ENCODE results near the gene SERGEF. TPM values are rescaled to one million over a fixed set of nuclear protein-coding genes. Genes with fewer than 3 reads are reported as not detected.

SERGEF gene
- total RNA-seq, 1 experiment from 2014 or later: 31.4 TPM

- no peak overlapping the region for H4K91ac ChIP-seq (ENCODE audit: insufficient read length, low read depth, low read length)
These were observed 238.4 kb downstream of the SERGEF start for GRCh38 chr11:17774232-17775034.

More at GRCh38 chr11:17774232-17775034, 238.4 kb downstream of the SERGEF start:
- Histone ChIP-seq H2BK5ac (ENCODE audit: insufficient read length, low read length) (no peak overlapping the region), H2BK12ac (ENCODE audit: insufficient read length, low read depth, low read length) (no peak overlapping the region), H3K56ac (ENCODE audit: insufficient read length, low read depth, low read length) (no peak overlapping the region), H3K9me3 (ENCODE audit: control insufficient read depth, low read depth, low read length) (no peaks in the 10 kb centered on the region), H2BK120ac (ENCODE audit: low read depth, low read length, poor library complexity, severe bottlenecking) (no peak overlapping the region), H3K23me2 (ENCODE audit: insufficient read length, low read depth, low read length, poor library complexity, severe bottlenecking) (no peaks in the 10 kb centered on the region), H3K18ac (ENCODE audit: insufficient read length, low read depth, low read length) (no peak overlapping the region), H3K79me2 (ENCODE audit: insufficient read depth, low read length) (no peaks in the 10 kb centered on the region), H3K4ac (ENCODE audit: low read depth, low read length) (no peak overlapping the region), H4K8ac (replicated peaks; ENCODE audit: insufficient read length, low read depth, low read length) (no peak overlapping the region), H3K23ac (ENCODE audit: insufficient read length, low read depth, low read length) (no peak overlapping the region), H3K27ac (ENCODE audit: insufficient read length, low read depth, low read length) (no peak overlapping the region), H2BK15ac (ENCODE audit: low read depth, low read length) (no peak overlapping the region), H3K4me1 (ENCODE audit: insufficient read depth, low read length) (no peaks in the 10 kb centered on the region), H3K14ac (ENCODE audit: insufficient read depth, low read length) (peak overlapping the region; percentile 32; the same call in 1 of the 2 replicates), H2BK20ac (ENCODE audit: low read depth, low read length, poor library complexity, severe bottlenecking) (no peak overlapping the region), H3T11ph (ENCODE audit: low read length) (no peak overlapping the region), H3K9ac (ENCODE audit: extremely low read depth, insufficient read length, low read length) (no peak overlapping the region), H2AK5ac (ENCODE audit: insufficient read length, low read length) (no peak overlapping the region), H4K20me1 (ENCODE audit: control insufficient read depth, insufficient read depth, insufficient read length) (no peaks in the 10 kb centered on the region), H2AFZ (ENCODE audit: low read length) (no peak overlapping the region), H4K5ac (ENCODE audit: insufficient read length, low read depth, low read length) (no peak overlapping the region), H3K27me3 (ENCODE audit: insufficient read depth, low read length) (no peaks in the 10 kb centered on the region), H3K79me1 (ENCODE audit: insufficient read depth, low read depth, low read length, poor library complexity, severe bottlenecking) (no peaks in the 10 kb centered on the region), H3K4me2 (ENCODE audit: insufficient read depth, insufficient read length, low read length) (no peak overlapping the region)
- DNase-seq: no peak
- no peak overlapping the region; a peak in 1 of 5 replicates for H3K4me3 Mint-ChIP-seq
- no peak overlapping the region for H3K27ac Mint-ChIP-seq
- no peaks in the 10 kb centered on the region for H3K9me3 Mint-ChIP-seq
- H3K4me1 Mint-ChIP-seq: peaks cover 4 to 5% of the 10 kb centered on the region in 2 experiments; a peak in 3 of 4 replicates
- H3K27me3 Mint-ChIP-seq (ENCODE audit: low read depth): peaks cover 1% of the 10 kb centered on the region; the same call in 1 of the 2 replicates
- no peaks in the 10 kb centered on the region for H3K36me3 Mint-ChIP-seq (ENCODE audit: insufficient read depth in 1 of 3, low read depth in 3 of 3)
- WGBS (ENCODE audit: extremely low coverage, insufficient read length, low lambda C conversion rate): no CpG with 5 or more reads among the region's 12 CpGs
- no peak for TF ChIP-seq CTCF (conservative IDR thresholded peaks at IDR 0.05)
